HG03565 (cell line): Measurements from ENCODE around the gene ZBTB16.

ENCODE experiments used
- ATAC-seq: cut with Tn5 transposase; IDR thresholded peaks from one replicate; pipeline ENCODE4 v1.9.1; 2021; ENCODE audit warnings: mild to moderate bottlenecking, moderate library complexity; ENCODE audit not compliant: unreplicated experiment

Gene ZBTB16

GRCh38 chr11:114081641-114082414 is 22.3 kb downstream of the ZBTB16 start:
- ATAC-seq: no peak

DNA sequence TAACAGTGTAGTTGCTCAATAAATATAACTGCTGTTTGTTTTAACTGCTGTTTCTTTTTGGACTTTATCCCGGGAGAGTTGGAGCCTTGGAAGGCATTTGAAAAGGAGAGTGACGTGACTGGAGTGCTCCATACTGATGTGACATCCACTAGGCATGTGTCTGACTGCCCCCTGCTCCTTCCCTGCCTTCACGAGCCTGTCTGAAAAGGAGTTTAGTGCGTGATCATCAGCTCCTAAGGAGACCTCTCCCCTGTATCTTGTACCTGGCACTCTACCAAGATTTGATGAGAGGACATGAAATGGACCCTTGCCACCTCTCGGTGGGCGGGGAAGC is 22.9 kb downstream of the ZBTB16 start:
- ATAC-seq: no peak

- no peak for ATAC-seq
These were observed 23.3 kb downstream of the ZBTB16 start for GRCh38 chr11:114082767-114083181.

DNA sequence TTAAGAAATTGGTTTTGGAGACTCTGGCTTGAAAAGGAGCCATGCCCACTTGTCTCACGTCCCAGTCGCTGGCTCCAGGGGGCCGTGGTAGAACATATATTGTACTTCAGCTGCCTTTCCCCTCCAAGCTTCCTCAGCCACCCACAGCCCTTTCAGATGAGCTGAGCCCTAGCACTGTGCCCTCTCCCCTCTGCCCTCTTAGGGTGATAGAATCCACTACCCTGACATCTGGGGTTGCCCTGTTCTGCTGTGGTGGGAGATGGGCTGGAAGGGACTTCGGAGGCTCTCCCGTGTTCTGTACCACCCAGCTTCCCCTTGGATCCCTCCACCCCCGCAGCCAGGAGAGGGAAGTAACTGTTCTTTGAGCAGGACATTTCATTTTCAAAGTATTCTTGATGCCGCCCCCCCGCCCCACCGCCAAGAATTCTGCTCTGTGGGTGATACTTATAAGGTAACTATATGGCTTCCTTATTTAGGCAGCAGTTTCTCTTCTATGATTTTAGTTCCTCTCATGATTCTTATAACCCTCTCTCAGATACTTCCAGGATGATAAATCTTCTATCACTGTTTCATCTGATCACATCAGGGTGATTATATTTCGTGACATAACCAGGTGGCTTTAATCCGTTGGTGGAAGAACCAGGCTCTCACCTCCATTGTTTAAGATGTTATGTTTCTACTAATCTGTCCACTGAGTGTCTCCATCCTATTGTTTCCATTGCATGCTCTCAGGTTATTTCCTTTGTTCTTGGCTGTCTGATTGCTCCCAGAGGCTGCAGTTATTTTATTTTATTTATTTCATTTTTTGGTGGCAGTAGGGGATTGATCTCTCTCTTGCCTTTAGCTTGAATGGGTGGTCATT is 24.1 kb downstream of the ZBTB16 start:
- no peak for ATAC-seq

DNA sequence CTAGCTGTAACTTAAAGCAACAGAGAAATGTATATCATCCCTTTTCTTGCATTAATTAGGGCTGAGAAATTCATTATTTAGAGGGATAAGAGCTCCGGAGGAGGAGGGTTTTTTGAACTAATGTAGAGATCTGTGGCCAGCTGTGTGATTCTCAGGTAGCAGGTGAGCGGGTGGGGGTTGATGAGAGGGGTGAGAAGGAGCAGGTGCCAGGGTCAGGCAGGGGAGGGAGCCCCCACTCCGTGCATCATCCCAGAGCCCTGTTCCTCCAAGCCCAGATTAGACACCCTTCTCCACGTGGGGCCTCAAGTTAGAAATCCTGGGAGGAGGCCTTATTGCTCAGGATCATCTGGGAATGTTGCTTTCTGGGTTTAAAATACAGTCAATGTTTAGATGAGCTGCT is 24.9 kb downstream of the ZBTB16 start:
- ATAC-seq: no peak

GRCh38 chr11:114085965-114086793 is 26.7 kb downstream of the ZBTB16 start:
- ATAC-seq: no peak

DNA sequence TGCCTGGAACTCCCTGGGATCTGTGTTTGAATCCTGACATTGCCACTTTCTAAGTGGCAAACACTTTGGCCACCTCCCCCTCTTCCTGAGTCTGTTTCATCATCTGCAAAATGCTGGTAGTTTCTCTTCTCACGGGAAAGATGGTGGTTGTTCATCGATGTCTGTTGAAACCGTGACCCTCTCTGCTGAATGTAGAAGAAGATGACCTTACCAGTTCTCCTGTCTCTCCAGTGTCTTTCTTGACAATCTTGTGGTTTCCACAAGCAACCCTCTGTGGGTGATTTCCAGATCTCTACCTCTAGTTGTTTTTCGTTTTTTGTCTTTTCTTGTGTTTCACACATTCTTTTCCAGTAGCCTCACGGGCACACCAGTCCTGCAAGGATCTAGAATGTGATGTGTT is 27.5 kb downstream of the ZBTB16 start:
- no peak for ATAC-seq

DNA sequence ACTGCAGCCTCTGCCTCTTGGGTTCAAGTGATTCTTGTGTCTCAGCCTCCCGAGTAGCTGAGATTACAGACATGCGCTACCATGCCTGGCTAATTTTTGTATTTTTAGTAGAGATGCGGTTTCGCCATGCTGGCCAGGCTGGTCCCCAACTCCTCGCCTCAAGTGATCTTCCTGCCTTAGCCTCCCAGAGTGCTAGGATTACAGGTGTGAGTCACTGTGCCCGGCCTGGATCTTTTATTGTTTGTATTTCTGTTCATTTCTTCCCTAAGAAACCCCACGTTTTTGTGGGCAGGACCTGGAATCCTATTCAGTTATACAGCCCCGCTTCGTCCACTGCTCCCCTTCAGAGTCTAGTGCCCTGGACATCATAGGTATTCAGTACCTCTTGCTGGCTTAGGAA is 28.7 kb downstream of the ZBTB16 start:
- ATAC-seq: no peak

DNA sequence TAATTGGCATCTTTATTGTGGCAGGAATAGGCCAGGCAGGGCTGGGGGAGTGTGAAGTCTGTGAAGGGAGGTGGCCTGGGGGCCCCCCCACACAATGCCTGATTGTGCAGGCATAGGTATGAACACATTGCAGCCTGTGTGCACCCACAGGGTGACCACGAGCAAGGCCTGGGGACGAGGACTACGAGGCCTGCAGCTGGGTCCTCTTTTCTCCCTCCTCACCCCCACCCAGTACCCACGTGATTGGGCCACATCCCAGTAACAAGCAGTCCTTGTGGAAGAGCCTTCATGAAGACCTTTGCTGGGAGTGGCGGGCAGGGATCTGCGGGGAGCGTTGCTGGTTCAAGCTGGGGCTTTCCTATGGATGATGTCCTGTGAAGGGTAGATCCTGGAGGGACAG is 29.3 kb downstream of the ZBTB16 start:
- ATAC-seq: no peak

- no peak for ATAC-seq
These were observed 30.2 kb downstream of the ZBTB16 start for GRCh38 chr11:114089748-114090147.

DNA sequence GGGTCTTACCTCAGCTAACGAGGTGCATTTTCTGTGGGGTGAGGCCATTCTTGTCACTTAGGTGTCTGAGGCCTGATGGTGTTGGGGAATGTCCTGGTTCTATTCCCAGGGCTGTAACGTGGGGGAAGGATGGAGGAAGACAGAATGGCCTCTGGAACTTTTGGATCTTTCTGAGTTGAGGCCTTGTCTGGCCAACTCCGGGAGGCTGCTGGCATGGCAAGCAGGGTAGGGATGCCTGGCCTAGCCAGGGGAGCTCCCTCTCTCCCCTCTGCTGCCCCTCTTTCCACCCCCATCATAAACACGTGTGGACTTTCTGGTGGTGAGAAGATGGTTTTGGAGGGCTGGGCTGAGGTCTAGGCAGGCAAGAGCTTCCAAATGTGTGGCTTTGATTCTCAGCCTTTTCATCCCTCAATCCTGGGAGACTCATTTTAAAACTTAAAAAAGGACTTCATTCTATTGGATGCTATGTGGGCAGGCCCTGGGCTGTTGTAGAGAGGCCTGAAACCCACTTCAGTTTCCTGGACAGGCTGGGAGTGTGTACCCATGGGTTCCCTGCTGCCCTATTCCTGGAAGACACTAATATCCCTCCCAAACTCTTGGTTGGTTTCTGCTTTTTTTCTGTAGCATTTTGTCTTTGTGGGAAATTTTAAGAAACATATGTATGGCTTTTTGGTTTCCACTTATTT is 30.9 kb downstream of the ZBTB16 start:
- no peak for ATAC-seq

DNA sequence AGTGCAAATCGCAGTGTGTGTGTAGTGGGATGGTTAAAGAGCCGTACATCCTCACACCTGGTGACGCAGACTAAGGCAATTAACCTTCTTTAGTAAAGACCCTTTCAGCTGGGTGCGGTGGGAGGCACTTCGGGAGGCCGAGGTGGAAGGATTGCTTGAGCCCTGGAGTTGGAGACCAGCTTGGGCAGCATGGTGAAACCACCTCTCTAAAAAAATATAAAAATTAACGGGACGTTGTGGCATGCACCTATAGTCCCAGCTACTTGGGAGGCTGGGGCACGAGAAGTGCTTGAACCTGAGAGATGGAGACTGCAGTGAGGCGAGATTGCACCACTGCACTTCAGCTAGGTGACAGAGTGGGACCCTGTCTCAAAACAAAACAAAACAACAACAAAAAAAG is 31.5 kb downstream of the ZBTB16 start:
- ATAC-seq: no peak

DNA sequence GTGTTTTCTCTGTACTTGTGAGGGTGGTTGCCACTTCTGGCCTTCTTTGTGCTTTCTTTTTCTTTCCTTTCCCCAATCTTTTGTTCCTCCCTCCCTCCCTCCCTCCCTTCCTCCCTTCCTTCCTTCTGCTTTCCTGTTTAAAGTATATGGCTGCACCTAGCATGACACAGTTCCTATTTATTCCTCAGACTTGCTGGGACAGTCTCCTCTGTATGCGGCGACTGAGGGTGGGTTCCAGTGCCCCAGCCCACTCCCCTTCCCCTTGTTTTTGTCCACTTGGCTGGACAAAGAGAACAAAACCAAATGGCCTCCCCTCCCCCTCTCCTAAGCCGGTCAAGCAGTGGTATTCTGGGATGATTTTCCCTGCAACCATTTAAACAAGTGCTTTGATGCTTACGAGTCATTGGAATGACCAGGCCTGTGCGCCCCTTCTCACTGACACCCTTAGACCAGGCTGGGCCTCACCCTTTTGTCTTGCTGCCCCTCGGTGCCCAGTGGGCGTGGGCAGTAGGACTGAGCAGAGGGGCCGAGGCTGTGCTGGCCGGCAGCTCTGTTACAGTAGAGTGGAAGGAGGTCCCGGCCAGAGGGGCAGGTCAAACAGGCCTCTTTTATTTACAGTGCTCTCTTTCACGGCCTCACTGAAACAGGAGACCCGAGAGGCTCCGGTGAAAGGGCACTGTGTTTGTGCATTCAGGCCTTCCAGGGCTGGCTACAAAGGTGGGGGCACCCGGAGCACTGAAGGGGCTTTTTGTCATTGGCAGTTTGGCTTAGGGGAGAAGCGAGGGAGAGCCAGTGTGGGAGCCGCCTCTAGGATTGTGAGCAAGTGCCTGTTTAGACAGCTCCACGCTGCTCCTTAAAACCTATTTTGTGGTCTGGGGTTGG is 32.2 kb downstream of the ZBTB16 start:
- no peak for ATAC-seq

DNA sequence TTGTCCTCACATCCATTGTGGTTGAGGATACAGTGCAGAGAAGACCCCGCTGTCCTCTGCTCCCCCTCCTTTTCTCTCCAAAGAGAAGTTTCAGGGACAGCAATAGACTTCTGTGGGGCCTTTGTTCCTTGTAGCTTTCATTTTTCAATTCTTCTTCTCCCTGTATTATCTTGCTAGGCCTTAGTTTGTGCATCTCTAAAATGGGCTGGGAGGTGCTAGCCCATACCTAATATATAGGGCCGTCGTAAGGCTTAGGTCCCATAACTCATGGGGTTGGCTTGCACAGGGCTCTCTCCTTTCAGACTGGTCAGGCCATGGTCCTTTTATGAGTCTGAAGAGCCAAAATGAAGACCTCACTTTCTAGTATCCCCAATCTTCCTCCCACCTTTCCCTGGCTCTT is 33.0 kb downstream of the ZBTB16 start:
- ATAC-seq: no peak

DNA sequence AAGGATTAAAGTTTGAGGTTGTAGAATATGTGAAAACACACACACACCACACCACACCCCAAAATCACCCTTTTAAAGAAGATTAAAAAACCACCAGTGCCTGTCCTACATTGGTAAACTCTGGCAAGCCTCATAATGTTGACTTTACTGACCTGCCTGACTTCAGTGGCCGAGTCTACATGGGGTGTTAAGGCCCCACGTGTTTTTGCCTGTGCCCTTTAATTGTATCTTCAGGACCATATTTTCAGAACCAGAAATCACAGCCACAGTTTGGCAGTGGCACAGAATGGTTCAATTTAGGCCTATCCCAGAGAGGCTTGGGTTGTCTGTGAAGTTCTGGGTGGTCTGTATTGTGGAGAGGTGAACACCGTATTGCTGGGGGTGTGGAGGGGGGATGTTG is 33.4 kb downstream of the ZBTB16 start:
- no peak for ATAC-seq

DNA sequence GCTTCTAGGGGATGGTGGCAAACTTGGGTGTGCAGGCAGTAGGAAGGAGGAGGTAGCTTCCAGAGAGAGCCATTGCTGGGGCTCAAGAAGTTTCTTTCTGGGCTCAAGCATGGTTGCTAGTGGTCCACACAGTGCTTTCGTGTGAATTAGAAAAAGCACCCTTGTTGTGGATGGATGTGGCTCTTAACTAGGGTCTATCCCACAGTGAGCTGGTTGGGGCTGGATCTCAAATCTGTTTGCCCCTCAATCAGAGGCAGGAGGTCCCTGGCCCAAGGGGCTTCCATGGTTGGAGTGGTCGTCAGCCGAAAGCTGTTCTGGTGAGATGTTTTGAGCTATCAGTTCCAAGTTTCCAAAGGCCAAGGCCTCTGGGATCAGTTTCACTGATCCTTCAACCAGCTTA is 35.0 kb downstream of the ZBTB16 start:
- no peak for ATAC-seq

- ATAC-seq: no peak
These were observed 36.4 kb downstream of the ZBTB16 start for GRCh38 chr11:114095899-114096298.

DNA sequence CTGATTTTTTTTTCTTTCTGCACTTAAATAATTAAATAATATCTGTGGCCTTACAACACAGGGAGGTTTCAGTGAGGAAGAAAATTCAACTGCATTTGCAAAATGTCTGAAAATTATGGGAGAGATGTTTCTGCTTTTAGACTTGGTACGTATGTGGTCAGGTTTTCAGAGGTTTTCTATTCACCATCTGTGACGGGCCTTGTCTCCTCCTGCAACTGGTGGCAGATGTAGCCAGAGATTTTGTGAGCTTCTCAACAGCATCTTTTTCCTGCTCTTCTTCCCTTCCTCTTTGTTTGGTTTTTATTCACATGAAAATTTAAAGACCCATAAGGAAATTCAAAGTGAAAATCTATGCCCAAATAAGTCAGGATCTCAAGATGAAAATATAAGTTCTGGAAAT is 38.3 kb downstream of the ZBTB16 start:
- ATAC-seq: no peak

DNA sequence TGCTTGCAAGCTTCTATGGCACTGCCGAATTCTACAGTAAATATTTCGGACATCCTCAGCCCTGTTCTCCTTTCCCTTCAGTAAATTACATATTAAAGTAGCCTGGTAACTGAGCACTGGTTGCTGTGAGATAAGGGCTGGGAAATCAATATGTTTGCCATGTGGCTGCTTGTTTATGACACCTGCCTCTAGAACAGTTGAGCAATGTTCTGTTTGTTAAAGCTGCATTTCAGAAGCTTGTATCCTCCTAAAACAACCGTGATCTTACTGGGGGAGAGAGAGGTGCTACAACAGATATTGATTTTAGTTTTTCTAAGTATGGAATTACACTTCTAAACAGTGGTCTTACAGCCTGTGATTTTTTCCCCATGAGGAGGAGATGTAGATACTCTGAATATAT is 39.4 kb downstream of the ZBTB16 start:
- no peak for ATAC-seq
